HG03558 (cell line): Measurements from ENCODE around the gene DAGLA.

Source experiments
- ATAC-seq: cut with Tn5 transposase; IDR thresholded peaks from one replicate; pipeline ENCODE4 v1.9.1; 2021; ENCODE audit warnings: moderate number of reproducible peaks; ENCODE audit not compliant: unreplicated experiment; ENCODE audit errors: extremely low read depth

The DAGLA gene

GRCh38 chr11:61774411-61774810, 94.2 kb downstream of the DAGLA start:
- no peak for ATAC-seq

- ATAC-seq, result no peak
These were observed 94.9 kb downstream of the DAGLA start for GRCh38 chr11:61775106-61775505.

- ATAC-seq, result no peak
These were observed 95.7 kb downstream of the DAGLA start for GRCh38 chr11:61775606-61776554.

GRCh38 chr11:61776561-61777075, 96.4 kb downstream of the DAGLA start:
- ATAC-seq, result no peak

GRCh38 chr11:61777234-61778090, 97.3 kb downstream of the DAGLA start:
- ATAC-seq, result no peak

- no peak for ATAC-seq
These were observed 98.2 kb downstream of the DAGLA start for GRCh38 chr11:61778357-61778886.

GRCh38 chr11:61778920-61779650, 98.9 kb downstream of the DAGLA start:
- ATAC-seq, result no peak

- ATAC-seq, result no peak
These were observed 99.7 kb downstream of the DAGLA start for GRCh38 chr11:61779666-61780525.

- ATAC-seq, result no peak
These were observed 100.5 kb downstream of the DAGLA start for GRCh38 chr11:61780581-61781162.

- no peak for ATAC-seq
These were observed 101.4 kb downstream of the DAGLA start for GRCh38 chr11:61781585-61781984.

GRCh38 chr11:61782299-61782698, 102.1 kb downstream of the DAGLA start:
- ATAC-seq, result no peak

GRCh38 chr11:61782841-61783240, 102.7 kb downstream of the DAGLA start:
- ATAC-seq, result no peak

GRCh38 chr11:61783717-61784505, 103.7 kb downstream of the DAGLA start:
- ATAC-seq, result no peak

GRCh38 chr11:61784506-61784805, 104.3 kb downstream of the DAGLA start:
- no peak for ATAC-seq

- ATAC-seq, result no peak
These were observed 105.7 kb downstream of the DAGLA start for GRCh38 chr11:61785837-61786402.

- no peak for ATAC-seq
These were observed 107.8 kb downstream of the DAGLA start for GRCh38 chr11:61787928-61788491.

- no peak for ATAC-seq
These were observed 111.6 kb downstream of the DAGLA start for GRCh38 chr11:61791737-61792309.
